ENCODE data around the gene KBTBD6.

- TF ChIP-seq CTCF (IDR thresholded peaks at IDR 0.05; ENCODE audit: low read depth, low read length): no peak
- TF ChIP-seq EZH2phosphoT487 (IDR thresholded peaks at IDR 0.05; ENCODE audit: low read depth): no peak
Observed at GRCh38 chr13:41179593-41180250, 47.1 kb upstream of the KBTBD6 start.

Measured in OCI-LY3 (cell line).